T-cell (primary cell): ENCODE data around the gene DSCAML1. TPM values are rescaled to one million over a fixed set of nuclear protein-coding genes. Genes with fewer than 3 reads are reported as not detected.

Source experiments
- ATAC-seq, 4 experiments: fragments of 200-7000 bp in 3 of 4; fragments of 150-1000 bp in 1 of 4; cut with Tn5 transposase; replicated peaks in 1 of 4; 1 replicate in 3 of 4; 2 replicates in 1 of 4; pipeline ENCODE4 v1.10.0; 2021; ENCODE audit warnings: moderate library complexity in 3 of 4, mild to moderate bottlenecking in 2 of 4, moderate number of reproducible peaks in 1 of 4
- CTCF ChIA-PET, 2 donors: fragments of 300-600 bp; sonication (Branson Sonifier 250); formaldehyde crosslinking; loops; one replicate each; lab custom pipeline; 2022; ENCODE audit warnings: antibody characterized with exemption in 2 of 2; lab: Charles Lee
- POLR2A ChIA-PET, 2 donors: fragments of 300-600 bp; sonication (Branson Sonifier 250); formaldehyde crosslinking; loops; one replicate each; lab custom pipeline; 2022; ENCODE audit warnings: antibody characterized with exemption in 2 of 2; lab: Charles Lee
- DNase-seq, 35 experiments: peaks; one replicate each; pipeline versions ENCODE4 v3.0.0 to v3.0.0-alpha.2; 2013 to 2023
- H3K27ac ChIP-seq: one replicate; pipeline ENCODE4 v1.5.1; 2013; ENCODE audit warnings: low read length
- H3K27me3 ChIP-seq, 2 experiments: replicated peaks in 1 of 2; 1 replicate in 1 of 2; 2 replicates in 1 of 2; pipeline versions ENCODE4 v1.6.1 to v1.7.0; 2013; ENCODE audit warnings: low read length in 1 of 2, mixed read lengths in 1 of 2; ENCODE audit not compliant: control insufficient read depth in 2 of 2, insufficient read depth in 2 of 2; ENCODE audit errors: extremely low read depth in 1 of 2
- H3K36me3 ChIP-seq, 2 donors: 1 replicate in 1 of 2; 2 replicates in 1 of 2; pipeline versions ENCODE4 v1.6.1 to v1.7.0; 2013; ENCODE audit warnings: low read length in 1 of 2; ENCODE audit not compliant: control insufficient read depth in 2 of 2, insufficient read depth in 1 of 2; ENCODE audit errors: extremely low read depth in 1 of 2
- H3K4me1 ChIP-seq, 2 experiments: 1 replicate in 1 of 2; 2 replicates in 1 of 2; pipeline versions ENCODE4 v1.6.1 to v1.7.0; 2013; ENCODE audit warnings: low read length in 2 of 2, mixed read lengths in 1 of 2; ENCODE audit not compliant: insufficient read depth in 2 of 2, control insufficient read depth in 1 of 2; ENCODE audit errors: extremely low read depth in 1 of 2
- H3K4me3 ChIP-seq, 2 donors: 1 replicate in 1 of 2; 2 replicates in 1 of 2; pipeline versions ENCODE4 v1.5.1 to v1.7.0; 2013; ENCODE audit warnings: mild to moderate bottlenecking in 2 of 2, low read length in 1 of 2, moderate library complexity in 1 of 2; ENCODE audit not compliant: control insufficient read depth in 1 of 2; ENCODE audit errors: extremely low read depth in 1 of 2
- H3K9me3 ChIP-seq: 2 replicates; pipeline ENCODE4 v1.7.0; 2013
- H3K27ac Mint-ChIP-seq, 2 donors: one replicate each; pipeline ENCODE4 v1.8.0; 2020 to 2021; ENCODE audit warnings: mild to moderate bottlenecking in 2 of 2, mixed read lengths in 2 of 2
- H3K27me3 Mint-ChIP-seq, 2 donors: one replicate each; pipeline ENCODE4 v1.8.0; 2021 to 2022; ENCODE audit warnings: mixed read lengths in 2 of 2
- H3K36me3 Mint-ChIP-seq: one replicate; pipeline ENCODE4 v1.8.0; 2021; ENCODE audit warnings: mixed read lengths
- H3K4me1 Mint-ChIP-seq, 3 donors: one replicate each; pipeline ENCODE4 v1.8.0; 2020 to 2022; ENCODE audit warnings: mixed read lengths in 3 of 3, mild to moderate bottlenecking in 1 of 3
- H3K4me3 Mint-ChIP-seq, 3 donors: one replicate each; pipeline ENCODE4 v1.8.0; 2020 to 2022; ENCODE audit warnings: mild to moderate bottlenecking in 3 of 3, mixed read lengths in 3 of 3, moderate library complexity in 3 of 3
- H3K9me3 Mint-ChIP-seq, 3 donors: one replicate each; pipeline ENCODE4 v1.8.0; 2020 to 2022; ENCODE audit warnings: mixed read lengths in 3 of 3
- WGBS: methylation state at CpG from one replicate; pipeline ENCODE4 v1.1.5; 2013; ENCODE audit warnings: missing lambda C conversion rate; ENCODE audit not compliant: insufficient coverage; 5-methylcytosine and 5-hydroxymethylcytosine counted together
- total RNA-seq, 35 experiments: library from RNA in 6 of 35; stranded (reverse) in 6 of 35; fragments of 120-200 nt in 1 of 35; gene quantifications; one replicate each; pipeline versions ENCODE4 v1.2.1 to v1.2.4 and lab custom pipeline; 2013 to 2026

The DSCAML1 gene
- total RNA-seq, 5 donors from 2014 or later (not counting 1 experiment from before 2014, with no cell fraction given): 0.15 to 2.4 (median 0.96) TPM

GRCh38 chr11:117548876-117549275 lies 248.1 kb downstream of the DSCAML1 start:
- 62% methylated on average over 3 of the region's 3 CpGs for WGBS

GRCh38 chr11:117547946-117548345 lies 249.1 kb downstream of the DSCAML1 start:
- Histone ChIP-seq H3K27ac (no peak overlapping the region), H3K4me3 (no peak overlapping the region), H3K4me1 (no peaks in the 10 kb centered on the region), H3K9me3 (no peaks in the 10 kb centered on the region), H3K27me3 (peaks cover 0 to 30% of the 10 kb centered on the region in 2 experiments), H3K36me3 (no peaks in the 10 kb centered on the region)
- Mint-ChIP-seq H3K4me1 (no peaks in the 10 kb centered on the region), H3K36me3 (no peaks in the 10 kb centered on the region), H3K9me3 (peaks cover 0 to 3% (median 0%) of the 10 kb centered on the region in 3 donors), H3K27me3 (peaks cover 9 to 10% of the 10 kb centered on the region in 2 donors), H3K4me3 (no peak overlapping the region), H3K27ac (no peak overlapping the region)
- DNase-seq: no peak
- ChIA-PET POLR2A (no interaction called here), CTCF (no interaction called here)
- 94% methylated on average over 6 of the region's 7 CpGs for WGBS
- no peak for ATAC-seq

More at GRCh38 chr11:117548876-117549275, 248.1 kb downstream of the DSCAML1 start:
- Histone ChIP-seq H3K4me1 (no peaks in the 10 kb centered on the region), H3K27ac (no peak overlapping the region), H3K9me3 (no peaks in the 10 kb centered on the region), H3K4me3 (no peak overlapping the region), H3K36me3 (no peaks in the 10 kb centered on the region), H3K27me3 (peaks cover 0 to 27% of the 10 kb centered on the region in 2 experiments)
- ChIA-PET CTCF (no interaction called here), POLR2A (no interaction called here)
- H3K27ac Mint-ChIP-seq: no peak overlapping the region
- peaks cover 0 to 3% (median 0%) of the 10 kb centered on the region in 3 donors for H3K9me3 Mint-ChIP-seq
- DNase-seq: no peak
- H3K36me3 Mint-ChIP-seq: no peaks in the 10 kb centered on the region
- H3K27me3 Mint-ChIP-seq: peaks cover 9 to 10% of the 10 kb centered on the region in 2 donors
- H3K4me1 Mint-ChIP-seq: no peaks in the 10 kb centered on the region
- no peak for ATAC-seq
- no peak overlapping the region for H3K4me3 Mint-ChIP-seq

- Mint-ChIP-seq H3K27me3 (peaks cover 9 to 10% of the 10 kb centered on the region in 2 donors), H3K36me3 (no peaks in the 10 kb centered on the region), H3K9me3 (peaks cover 0 to 3% (median 0%) of the 10 kb centered on the region in 3 donors), H3K27ac (no peak overlapping the region), H3K4me1 (no peaks in the 10 kb centered on the region), H3K4me3 (no peak overlapping the region)
- 76% methylated on average over 5 of the region's 16 CpGs for WGBS
- no peaks in the 10 kb centered on the region for H3K9me3 ChIP-seq
- H3K27me3 ChIP-seq: peaks cover 0 to 29% of the 10 kb centered on the region in 2 experiments
- H3K4me1 ChIP-seq: no peaks in the 10 kb centered on the region
- no peaks in the 10 kb centered on the region for H3K36me3 ChIP-seq
- POLR2A ChIA-PET: no interaction called here
- CTCF ChIA-PET: no interaction called here
- no peak overlapping the region for H3K27ac ChIP-seq
- DNase-seq: no peak
- ATAC-seq: no peak
- no peak overlapping the region for H3K4me3 ChIP-seq
These were observed 249.7 kb downstream of the DSCAML1 start for GRCh38 chr11:117547195-117547850.

- Histone ChIP-seq H3K9me3 (no peaks in the 10 kb centered on the region), H3K4me3 (no peak overlapping the region), H3K4me1 (no peaks in the 10 kb centered on the region), H3K27ac (no peak overlapping the region), H3K36me3 (no peaks in the 10 kb centered on the region), H3K27me3 (peaks cover 0 to 29% of the 10 kb centered on the region in 2 experiments)
- WGBS: 87% methylated on average over 3 of the region's 12 CpGs
- H3K9me3 Mint-ChIP-seq: peaks cover 0 to 3% (median 0%) of the 10 kb centered on the region in 3 donors
- H3K27ac Mint-ChIP-seq: no peak overlapping the region
- H3K4me3 Mint-ChIP-seq: no peak overlapping the region
- POLR2A ChIA-PET: no interaction called here
- no peaks in the 10 kb centered on the region for H3K4me1 Mint-ChIP-seq
- CTCF ChIA-PET: no interaction called here
- no peaks in the 10 kb centered on the region for H3K36me3 Mint-ChIP-seq
- ATAC-seq (no peak), DNase-seq (no peak)
- peaks cover 8 to 10% of the 10 kb centered on the region in 2 donors for H3K27me3 Mint-ChIP-seq
These were observed 250.4 kb downstream of the DSCAML1 start for GRCh38 chr11:117546431-117547194.

- H3K27me3 Mint-ChIP-seq: peaks cover 3 to 8% of the 10 kb centered on the region in 2 donors
- peaks cover 0 to 23% of the 10 kb centered on the region in 2 experiments for H3K27me3 ChIP-seq
- no peaks in the 10 kb centered on the region for H3K36me3 Mint-ChIP-seq
- H3K4me3 ChIP-seq: no peak overlapping the region
- no peak for DNase-seq
- ATAC-seq: no peak
- POLR2A ChIA-PET: no interaction called here
- H3K4me1 ChIP-seq: no peaks in the 10 kb centered on the region
- no peaks in the 10 kb centered on the region for H3K36me3 ChIP-seq
- no peaks in the 10 kb centered on the region for H3K4me1 Mint-ChIP-seq
- CTCF ChIA-PET: no interaction called here
- no peak overlapping the region for H3K4me3 Mint-ChIP-seq
- H3K27ac ChIP-seq: no peak overlapping the region
- H3K27ac Mint-ChIP-seq: no peak overlapping the region
- peaks cover 0 to 3% (median 0%) of the 10 kb centered on the region in 3 donors for H3K9me3 Mint-ChIP-seq
- no peaks in the 10 kb centered on the region for H3K9me3 ChIP-seq
- 100% methylated on average over 1 of the region's 12 CpGs for WGBS
These were observed 251.3 kb downstream of the DSCAML1 start for GRCh38 chr11:117545706-117546105.

GRCh38 chr11:117544130-117544800 lies 252.8 kb downstream of the DSCAML1 start:
- DNase-seq (no peak), ATAC-seq (no peak)
- Mint-ChIP-seq H3K27ac (no peak overlapping the region), H3K4me3 (no peak overlapping the region), H3K27me3 (peaks cover 0 to 4% of the 10 kb centered on the region in 2 donors), H3K4me1 (no peaks in the 10 kb centered on the region), H3K9me3 (peaks cover 0 to 3% (median 0%) of the 10 kb centered on the region in 3 donors), H3K36me3 (no peaks in the 10 kb centered on the region)
- CTCF ChIA-PET: no interaction called here
- WGBS: 74% methylated on average over 3 of the region's 6 CpGs
- Histone ChIP-seq H3K4me3 (no peak overlapping the region), H3K27me3 (peaks cover 0 to 23% of the 10 kb centered on the region in 2 experiments), H3K27ac (no peak overlapping the region), H3K36me3 (no peaks in the 10 kb centered on the region), H3K9me3 (no peaks in the 10 kb centered on the region), H3K4me1 (no peaks in the 10 kb centered on the region)
- POLR2A ChIA-PET: no interaction called here
